ENCODE results near the gene PEX10. TPM values are rescaled to one million over a fixed set of nuclear protein-coding genes. Genes with fewer than 3 reads are reported as not detected.
A peak's percentile ranks its signal among the peaks of the same experiment; 100 is the strongest.

Gene PEX10
- total and polyA plus RNA-seq, 8 donors = 10.1 to 16.8 (median 12.2) TPM

GRCh38 chr1:2414297-2414958 lies 2.1 kb upstream of the PEX10 start:
- no peak overlapping the region for H3K27ac ChIP-seq
- WGBS, 2 donors = 1 to 2% methylated on average over 24 to 25 of the region's 25 CpGs
- H3K4me3 ChIP-seq = peak overlapping the region in 1 of 4 donors; percentile 97

GRCh38 chr1:2413495-2414296 lies 1.3 kb upstream of the PEX10 start:
- DNase-seq = peak in 3 of 6 donors; percentile 46 to 83 (median 51)
- no peak for TF ChIP-seq CTCF (IDR thresholded peaks at IDR 0.05)
- no peaks in the 10 kb centered on the region for H3K36me3 ChIP-seq
- no peaks in the 10 kb centered on the region for H3K9me3 ChIP-seq
- intact Hi-C loops (cut with DNase I) = no loop called here
- H3K4me1 ChIP-seq = peaks cover 6 to 16% (median 13%) of the 10 kb centered on the region in 3 donors
- ATAC-seq = no peak
- peaks cover 0 to 11% (median 0%) of the 10 kb centered on the region in 4 donors for H3K27me3 ChIP-seq
- H3K4me3 ChIP-seq = peak overlapping the region; percentile 97 to 100 (median 98)
- no peak for FAIRE-seq
- WGBS, 2 donors = 35 to 40% methylated on average over 28 of the region's 28 CpGs
- H3K27ac ChIP-seq = peak overlapping the region; percentile 70 to 88 (median 79)

More at GRCh38 chr1:2414297-2414958, 2.1 kb upstream of the PEX10 start:
- Histone ChIP-seq H3K36me3 (no peaks in the 10 kb centered on the region), H3K4me1 (peaks cover 6 to 16% (median 13%) of the 10 kb centered on the region in 3 donors), H3K27me3 (peaks cover 0 to 11% (median 0%) of the 10 kb centered on the region in 4 donors), H3K9me3 (no peaks in the 10 kb centered on the region)
- intact Hi-C loops (cut with DNase I) = no loop called here
- peak; percentile 63 to 97 (median 81) for TF ChIP-seq CTCF (IDR thresholded peaks at IDR 0.05)
- DNase-seq (peak; percentile 58 to 91 (median 78)), FAIRE-seq (no peak), ATAC-seq (peak; percentile 19 to 54 (median 50))

- H3K4me1 ChIP-seq = peaks cover 6 to 16% (median 13%) of the 10 kb centered on the region in 3 donors
- peaks cover 0 to 11% (median 0%) of the 10 kb centered on the region in 4 donors for H3K27me3 ChIP-seq
- peak overlapping the region; percentile 70 to 88 (median 79) for H3K27ac ChIP-seq
- intact Hi-C loops (cut with DNase I) = no loop called here
- FAIRE-seq (no peak), ATAC-seq (peak; percentile 47 to 59 (median 56)), DNase-seq (peak; percentile 39 to 88 (median 60))
- no peak for TF ChIP-seq CTCF (IDR thresholded peaks at IDR 0.05)
- WGBS, 2 donors = 0 to 1% methylated on average over 39 to 66 of the region's 66 CpGs
- no peaks in the 10 kb centered on the region for H3K36me3 ChIP-seq
- H3K4me3 ChIP-seq = peak overlapping the region; percentile 97 to 100 (median 98)
- no peaks in the 10 kb centered on the region for H3K9me3 ChIP-seq
Observed at GRCh38 chr1:2412773-2413494, 570 bp upstream of the PEX10 start.

- peak in 3 of 4 donors; percentile 0 to 20 (median 0) for ATAC-seq
- peak in 2 of 6 donors; percentile 43 to 86 for DNase-seq
- Histone ChIP-seq H3K27ac (peak overlapping the region; percentile 69 to 88 (median 76)), H3K9me3 (no peaks in the 10 kb centered on the region), H3K4me1 (peaks cover 6 to 16% (median 13%) of the 10 kb centered on the region in 3 donors), H3K4me3 (peak overlapping the region; percentile 97 to 100 (median 98)), H3K27me3 (peaks cover 0 to 11% (median 0%) of the 10 kb centered on the region in 4 donors), H3K36me3 (no peaks in the 10 kb centered on the region)
- 2 to 3% methylated on average over 30 to 38 of the region's 38 CpGs for WGBS, 2 donors
- intact Hi-C loops (cut with DNase I) = no loop called here
- TF ChIP-seq CTCF (IDR thresholded peaks at IDR 0.05) = no peak
- FAIRE-seq = no peak
Observed at GRCh38 chr1:2411801-2412394, 466 bp downstream of the PEX10 start.

Measured in pancreas (tissue), 10 donors.